NCI-H187 (cell line): ENCODE measurements around the gene XPNPEP1.
"Not testable (repeated sequence)": the region's sequence is repeated elsewhere in the genome, so short reads cannot be mapped to it uniquely, and the experiment has no call there.

Source experiments
- DNase-seq, 2 experiments: peaks; one replicate each; lab custom pipeline; 2025; lab: John Stamatoyannopoulos, UW

The XPNPEP1 gene

GRCh38 chr10:109924087-109924486, 776 bp upstream of the XPNPEP1 start:
- no peak for DNase-seq

GRCh38 chr10:109922358-109922975, 844 bp downstream of the XPNPEP1 start:
- no peak for DNase-seq

GRCh38 chr10:109920016-109920415, 3.3 kb downstream of the XPNPEP1 start:
- DNase-seq = no peak

- DNase-seq = no peak
These were observed 4.1 kb downstream of the XPNPEP1 start for GRCh38 chr10:109919220-109919619.

GRCh38 chr10:109918707-109919106, 4.6 kb downstream of the XPNPEP1 start:
- not testable (repeated sequence) for DNase-seq

- no peak for DNase-seq
These were observed 7.7 kb downstream of the XPNPEP1 start for GRCh38 chr10:109915566-109915965.

- no peak for DNase-seq
These were observed 8.3 kb downstream of the XPNPEP1 start for GRCh38 chr10:109914966-109915365.

- no peak for DNase-seq
These were observed 9.9 kb downstream of the XPNPEP1 start for GRCh38 chr10:109913306-109913892.

GRCh38 chr10:109912335-109913281, 10.7 kb downstream of the XPNPEP1 start:
- DNase-seq = no peak

GRCh38 chr10:109911903-109912302, 11.4 kb downstream of the XPNPEP1 start:
- DNase-seq = no peak

GRCh38 chr10:109906316-109906715, 17.0 kb downstream of the XPNPEP1 start:
- DNase-seq = no peak

- DNase-seq = no peak
These were observed 18.9 kb downstream of the XPNPEP1 start for GRCh38 chr10:109904397-109904796.

GRCh38 chr10:109902992-109903947, 20.0 kb downstream of the XPNPEP1 start:
- DNase-seq = no peak

GRCh38 chr10:109899356-109900331, 23.7 kb downstream of the XPNPEP1 start:
- no peak for DNase-seq

GRCh38 chr10:109898666-109899355, 24.5 kb downstream of the XPNPEP1 start:
- no peak for DNase-seq

GRCh38 chr10:109898007-109898406, 25.3 kb downstream of the XPNPEP1 start:
- DNase-seq = no peak

- DNase-seq = no peak
These were observed 27.5 kb downstream of the XPNPEP1 start for GRCh38 chr10:109895848-109896247.

- no peak for DNase-seq
These were observed 28.1 kb downstream of the XPNPEP1 start for GRCh38 chr10:109895095-109895818.

GRCh38 chr10:109894516-109894915, 28.8 kb downstream of the XPNPEP1 start:
- DNase-seq = no peak
